DOHH2 (cell line): ENCODE data around the gene MYG1.

ENCODE experiments used
- H3F3A ChIP-seq: fragments of 200-600 bp; sonication (generic), shearing (Covaris generic); 2 replicates; pipeline ENCODE4 v1.6.0; 2016; ENCODE audit warnings: antibody characterized with exemption, mild to moderate bottlenecking; ENCODE audit not compliant: control insufficient read depth, insufficient read depth
- H3K27ac ChIP-seq: fragments of 200-600 bp; sonication (generic); 2 replicates; pipeline ENCODE4 v1.5.1; 2014; ENCODE audit warnings: low read depth, mild to moderate bottlenecking, low read length, moderate library complexity
- H3K27me3 ChIP-seq: fragments of 200-600 bp; sonication (generic); 2 replicates; pipeline ENCODE4 v1.6.1; 2014; ENCODE audit warnings: mild to moderate bottlenecking, low read length, mixed read lengths; ENCODE audit not compliant: control insufficient read depth
- H3K36me3 ChIP-seq: fragments of 200-600 bp; sonication (generic); 2 replicates; pipeline ENCODE4 v1.6.1; 2014; ENCODE audit warnings: mild to moderate bottlenecking, low read length, moderate library complexity, mixed read lengths; ENCODE audit not compliant: control insufficient read depth
- H3K4me1 ChIP-seq: fragments of 200-600 bp; sonication (generic); 2 replicates; pipeline ENCODE4 v1.6.1; 2014; ENCODE audit warnings: mild to moderate bottlenecking, low read length, mixed read lengths; ENCODE audit not compliant: control insufficient read depth
- H3K4me2 ChIP-seq: fragments of 200-600 bp; sonication (generic); 2 replicates; pipeline ENCODE4 v1.6.0; 2014; ENCODE audit warnings: mild to moderate bottlenecking, low read length, moderate library complexity
- H3K4me3 ChIP-seq: fragments of 200-600 bp; sonication (generic); 2 replicates; pipeline ENCODE4 v1.5.1; 2014; ENCODE audit warnings: mild to moderate bottlenecking, low read length, mixed read lengths
- H3K79me2 ChIP-seq: fragments of 200-600 bp; sonication (generic); 2 replicates; pipeline ENCODE4 v1.6.1; 2014; ENCODE audit warnings: mild to moderate bottlenecking, low read length, mixed read lengths; ENCODE audit not compliant: control insufficient read depth
- H3K9me2 ChIP-seq: fragments of 200-600 bp; sonication (generic); replicated peaks from 2 replicates; pipeline ENCODE4 v1.6.1; 2014; ENCODE audit warnings: mild to moderate bottlenecking, low read length, mixed read lengths; ENCODE audit not compliant: control insufficient read depth
- H3K9me3 ChIP-seq: fragments of 200-600 bp; sonication (generic); 2 replicates; pipeline ENCODE4 v1.6.1; 2014; ENCODE audit warnings: antibody characterized with exemption, low read length, mixed read lengths; ENCODE audit not compliant: control insufficient read depth, insufficient read depth
- H4K20me1 ChIP-seq: fragments of 200-600 bp; sonication (generic); 2 replicates; pipeline ENCODE4 v1.6.0; 2014; ENCODE audit warnings: low read depth, mild to moderate bottlenecking, antibody characterized with exemption, low read length, moderate library complexity; ENCODE audit not compliant: control insufficient read depth, insufficient read depth
- EZH2phosphoT487 ChIP-seq: fragments of 200-600 bp; sonication (generic); IDR thresholded peaks from 2 replicates; pipeline ENCODE4 v1.6.1; 2017; ENCODE audit warnings: borderline replicate concordance, mild to moderate bottlenecking, antibody characterized with exemption, low read length, moderate library complexity, mixed read lengths
- TF ChIP-seq, protein P1 (sequence below): fragments of 200-600 bp; sonication (generic); IDR thresholded peaks from one replicate; pipeline ENCODE4 v1.5.1; 2014; ENCODE audit warnings: antibody characterized with exemption, mild to moderate bottlenecking, low read depth, low read length; ENCODE audit not compliant: poor library complexity, severe bottlenecking

Gene MYG1

DNA sequence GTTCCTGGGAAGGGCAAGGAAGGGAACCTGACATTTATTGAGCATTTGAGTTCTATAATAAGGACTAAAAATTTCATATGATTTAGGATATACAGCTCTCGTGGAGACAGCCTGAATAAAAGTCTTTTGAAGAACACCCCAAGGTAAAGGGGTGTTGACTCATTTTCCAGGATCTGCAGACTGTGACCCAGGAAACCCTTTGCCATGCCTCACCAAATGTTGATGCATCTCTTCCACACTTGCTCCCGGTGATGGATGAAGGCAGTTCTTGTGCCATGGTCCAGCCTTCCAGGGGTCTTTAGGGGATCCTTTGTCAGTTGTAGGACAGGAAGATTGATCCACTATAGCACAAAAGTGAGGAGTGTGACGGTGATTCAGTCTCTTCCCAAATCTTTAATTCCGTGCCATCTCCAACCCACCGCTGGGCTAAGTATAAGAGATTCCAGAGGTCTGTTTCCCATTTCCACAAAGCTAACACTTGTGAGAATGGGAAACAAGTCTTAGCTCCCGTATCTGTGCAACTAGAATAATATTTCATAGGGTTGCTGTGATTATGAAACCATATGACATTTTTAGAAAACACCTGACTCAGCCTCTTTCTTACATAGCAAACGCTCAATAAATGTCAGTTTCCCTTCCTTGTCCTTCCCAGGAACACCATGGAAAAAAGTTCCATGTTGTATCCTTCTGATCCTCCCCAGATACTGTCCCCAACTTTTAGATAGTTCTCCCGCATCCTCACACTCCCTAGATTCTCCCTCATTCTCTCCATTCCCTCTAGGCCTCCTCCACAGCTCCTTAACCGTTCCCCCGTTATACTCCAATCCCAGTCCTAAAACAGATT, 21.1 kb downstream of the MYG1 start:
- peak overlapping the region; percentile 90 for H3K4me2 ChIP-seq
- H3K4me1 ChIP-seq, result peaks cover 32% of the 10 kb centered on the region
- peak overlapping the region; percentile 97 for H3K4me3 ChIP-seq
- TF ChIP-seq, protein P1, sequence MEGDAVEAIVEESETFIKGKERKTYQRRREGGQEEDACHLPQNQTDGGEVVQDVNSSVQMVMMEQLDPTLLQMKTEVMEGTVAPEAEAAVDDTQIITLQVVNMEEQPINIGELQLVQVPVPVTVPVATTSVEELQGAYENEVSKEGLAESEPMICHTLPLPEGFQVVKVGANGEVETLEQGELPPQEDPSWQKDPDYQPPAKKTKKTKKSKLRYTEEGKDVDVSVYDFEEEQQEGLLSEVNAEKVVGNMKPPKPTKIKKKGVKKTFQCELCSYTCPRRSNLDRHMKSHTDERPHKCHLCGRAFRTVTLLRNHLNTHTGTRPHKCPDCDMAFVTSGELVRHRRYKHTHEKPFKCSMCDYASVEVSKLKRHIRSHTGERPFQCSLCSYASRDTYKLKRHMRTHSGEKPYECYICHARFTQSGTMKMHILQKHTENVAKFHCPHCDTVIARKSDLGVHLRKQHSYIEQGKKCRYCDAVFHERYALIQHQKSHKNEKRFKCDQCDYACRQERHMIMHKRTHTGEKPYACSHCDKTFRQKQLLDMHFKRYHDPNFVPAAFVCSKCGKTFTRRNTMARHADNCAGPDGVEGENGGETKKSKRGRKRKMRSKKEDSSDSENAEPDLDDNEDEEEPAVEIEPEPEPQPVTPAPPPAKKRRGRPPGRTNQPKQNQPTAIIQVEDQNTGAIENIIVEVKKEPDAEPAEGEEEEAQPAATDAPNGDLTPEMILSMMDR, result no peak
- H3K79me2 ChIP-seq, result peaks cover 17% of the 10 kb centered on the region
- H3K9me2 ChIP-seq, result no peaks in the 10 kb centered on the region
- peaks cover 10% of the 10 kb centered on the region for H3F3A ChIP-seq
- H3K27ac ChIP-seq, result peak overlapping the region; percentile 87
- peaks cover 31% of the 10 kb centered on the region for H3K36me3 ChIP-seq
- H3K27me3 ChIP-seq, result no peaks in the 10 kb centered on the region
- no peaks in the 10 kb centered on the region for H3K9me3 ChIP-seq
- H4K20me1 ChIP-seq, result no peaks in the 10 kb centered on the region

DNA sequence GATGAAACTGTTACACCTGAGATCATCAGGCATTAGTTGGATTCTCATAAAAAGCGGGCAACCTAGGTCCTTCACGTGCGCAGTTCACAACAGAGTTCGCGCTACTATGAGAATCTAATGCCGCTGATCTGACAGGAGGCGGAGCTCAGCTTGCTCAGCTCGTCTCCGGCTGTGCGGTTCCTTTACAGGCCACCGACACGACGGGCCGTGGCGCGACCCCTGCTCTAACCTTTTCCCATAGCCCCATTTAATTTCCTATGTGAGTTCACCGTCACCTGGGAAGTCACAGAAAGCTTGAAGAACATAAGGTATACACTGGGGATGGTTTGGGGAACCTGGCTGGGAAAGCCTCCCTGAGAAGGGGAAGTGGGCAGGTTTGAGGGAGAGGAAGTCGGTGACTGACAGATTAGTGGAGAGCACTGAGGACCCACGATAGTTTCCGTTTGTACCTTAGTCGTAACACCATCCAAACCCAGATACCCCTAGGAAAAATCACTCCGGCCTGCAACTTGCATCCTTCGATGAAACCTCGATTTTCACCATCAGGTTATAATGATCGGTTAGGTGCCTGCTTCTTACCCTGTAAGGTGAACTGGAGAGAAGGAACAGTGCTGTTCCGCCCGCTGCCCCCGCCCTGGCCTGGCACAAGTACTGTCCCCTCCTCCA, 24.8 kb downstream of the MYG1 start:
- TF ChIP-seq, protein P1, result no peak
- H3K4me2 ChIP-seq, result peak overlapping the region; percentile 95
- peaks cover 11% of the 10 kb centered on the region for H3K36me3 ChIP-seq
- H3K4me3 ChIP-seq, result peak overlapping the region; percentile 87
- no peaks in the 10 kb centered on the region for H3K9me2 ChIP-seq
- peaks cover 14% of the 10 kb centered on the region for H3F3A ChIP-seq
- H3K27me3 ChIP-seq, result 0 out of 2 replicates have a peak, but pooled peaks cover 3% of the 10 kb centered on the region
- peak overlapping the region; percentile 86 for H3K27ac ChIP-seq
- H4K20me1 ChIP-seq, result no peaks in the 10 kb centered on the region
- H3K9me3 ChIP-seq, result no peaks in the 10 kb centered on the region
- H3K79me2 ChIP-seq, result peaks cover 13% of the 10 kb centered on the region
- peaks cover 40% of the 10 kb centered on the region for H3K4me1 ChIP-seq

DNA sequence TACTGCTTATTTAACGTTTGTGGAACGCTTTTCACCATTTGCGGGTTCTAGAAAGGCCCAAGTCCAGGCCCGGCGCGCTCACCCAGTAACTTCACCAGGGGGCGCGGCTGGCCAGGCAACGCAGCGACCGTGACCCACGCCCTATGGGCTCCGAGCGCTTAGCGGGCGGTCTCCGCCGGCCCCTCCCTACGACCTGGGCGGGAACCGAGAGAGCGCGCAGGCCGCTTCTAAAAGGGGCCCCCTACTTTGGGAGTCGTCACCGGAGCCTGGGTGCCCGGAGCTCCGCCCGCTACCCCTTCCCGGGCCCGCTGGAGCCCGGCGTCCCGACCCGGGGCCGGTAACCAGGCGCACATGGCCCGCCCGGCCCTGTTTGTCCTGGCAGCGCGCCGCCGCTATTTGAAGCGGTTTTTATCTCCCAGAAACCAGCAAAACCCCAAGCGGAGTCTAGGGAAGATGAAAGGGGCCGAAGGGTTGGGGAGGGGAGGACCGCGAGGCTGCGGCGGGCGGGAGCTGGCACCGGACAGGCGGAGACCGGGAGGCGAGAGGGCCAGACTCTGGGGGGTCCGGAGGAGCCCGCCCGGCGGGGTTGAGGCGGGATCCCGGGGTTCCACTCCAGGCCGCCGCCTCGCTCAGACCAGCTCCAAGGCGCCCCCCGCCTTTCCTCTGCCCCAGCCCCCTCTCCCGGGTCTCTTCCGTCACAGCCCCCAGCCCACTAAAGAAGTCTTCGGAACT, 25.4 kb downstream of the MYG1 start:
- peak overlapping the region; percentile 95 for H3K4me2 ChIP-seq
- peaks cover 40% of the 10 kb centered on the region for H3K4me1 ChIP-seq
- H3K9me2 ChIP-seq, result no peaks in the 10 kb centered on the region
- TF ChIP-seq, protein P1, result peak; percentile 85
- TF ChIP-seq EZH2phosphoT487, result no peak
- H3K9me3 ChIP-seq, result no peaks in the 10 kb centered on the region
- H4K20me1 ChIP-seq, result no peaks in the 10 kb centered on the region
- H3K27ac ChIP-seq, result peak overlapping the region; percentile 86
- peaks cover 12% of the 10 kb centered on the region for H3K79me2 ChIP-seq
- peak overlapping the region; percentile 87 for H3K4me3 ChIP-seq
- peaks cover 7% of the 10 kb centered on the region for H3K36me3 ChIP-seq
- peaks cover 14% of the 10 kb centered on the region for H3F3A ChIP-seq
- 0 out of 2 replicates have a peak, but pooled peaks cover 3% of the 10 kb centered on the region for H3K27me3 ChIP-seq
